Fibroblast of the aortic adventitia (primary cell): ENCODE data around the gene CFDP1. TPM values are rescaled to one million over a fixed set of nuclear protein-coding genes. Genes with fewer than 3 reads are reported as not detected.

Source experiments
- DNase-seq: peaks from one replicate; pipeline ENCODE4 v3.0.0-alpha.2; 2010; ENCODE audit warnings: low read depth
- H3K4me3 ChIP-seq: 2 replicates; pipeline ENCODE4 v1.5.1; 2011; ENCODE audit warnings: low read depth, mild to moderate bottlenecking, control low read depth, low read length, moderate library complexity
- CTCF ChIP-seq: IDR thresholded peaks from 2 replicates; pipeline ENCODE4 v1.5.1; 2011; ENCODE audit warnings: mild to moderate bottlenecking, low read length, control low read depth, inconsistent platforms; ENCODE audit not compliant: insufficient read depth
- total RNA-seq: library from RNA; depleted of rRNA; stranded (reverse); fragments of >200 nt; gene quantifications from 2 replicates; pipeline ENCODE4 v1.2.3, GENCODE V29; 2012; ENCODE audit warnings: low replicate concordance

CFDP1 gene
- total RNA-seq, 1 donor: 47.0 TPM

- no peak for DNase-seq
- no peak overlapping the region for H3K4me3 ChIP-seq
- no peak for TF ChIP-seq CTCF
Measured at GRCh38 chr16:75323198-75323597, 110.1 kb downstream of the CFDP1 start.

- H3K4me3 ChIP-seq: no peak overlapping the region
- DNase-seq: peak; percentile 17
- TF ChIP-seq CTCF: no peak
Measured at GRCh38 chr16:75322740-75323139, 110.6 kb downstream of the CFDP1 start.

- no peak for DNase-seq
- no peak for TF ChIP-seq CTCF
- peak overlapping the region; percentile 36 for H3K4me3 ChIP-seq
Measured at GRCh38 chr16:75320435-75320834, 112.9 kb downstream of the CFDP1 start.

GRCh38 chr16:75319513-75320411 lies 113.5 kb downstream of the CFDP1 start:
- TF ChIP-seq CTCF: no peak
- peak overlapping the region; percentile 36 for H3K4me3 ChIP-seq
- peak; percentile 92 for DNase-seq

- no peak for TF ChIP-seq CTCF
- DNase-seq: no peak
- H3K4me3 ChIP-seq: no peak overlapping the region
Measured at GRCh38 chr16:75318737-75319136, 114.6 kb downstream of the CFDP1 start.

- no peak for DNase-seq
- TF ChIP-seq CTCF: no peak
- H3K4me3 ChIP-seq: no peak overlapping the region
Measured at GRCh38 chr16:75317532-75317931, 115.8 kb downstream of the CFDP1 start.

GRCh38 chr16:75317101-75317522 lies 116.2 kb downstream of the CFDP1 start:
- peak; percentile 35 for DNase-seq
- no peak overlapping the region for H3K4me3 ChIP-seq
- no peak for TF ChIP-seq CTCF
